Measurements from ENCODE around the gene MED26. TPM values are rescaled to one million over a fixed set of nuclear protein-coding genes. Genes with fewer than 3 reads are reported as not detected.

Gene MED26
- total RNA-seq, 2 donors from 2014 or later: 10.8 to 11.8 TPM

- H3K27ac ChIP-seq (ENCODE audit: low read depth, low read length): no peak overlapping the region
- no peaks in the 10 kb centered on the region for H3K4me1 ChIP-seq (ENCODE audit: control insufficient read depth, insufficient read depth, low read length)
- whole genome bisulfite sequencing, 2 experiments (ENCODE audit: insufficient coverage in 1 of 2, insufficient read length in 1 of 2): 70 to 73% methylated on average over 12 to 13 of the region's 13 CpGs
- no peaks in the 10 kb centered on the region for H3K27me3 ChIP-seq (ENCODE audit: control insufficient read depth, insufficient read depth, low read length, poor library complexity, severe bottlenecking)
- no peak for DNase-seq
- Mint-ChIP-seq H3K27me3 (ENCODE audit: insufficient read depth) (no peaks in the 10 kb centered on the region), H3K27ac (peak overlapping the region; percentile 98), H3K4me3 (peak overlapping the region; percentile 98), H3K36me3 (ENCODE audit: low read depth) (peaks cover 26% of the 10 kb centered on the region), H3K4me1 (peaks cover 16% of the 10 kb centered on the region), H3K9me3 (no peaks in the 10 kb centered on the region)
- H3K9me3 ChIP-seq (ENCODE audit: control insufficient read depth, low read length): no peaks in the 10 kb centered on the region
- peaks cover 36% of the 10 kb centered on the region for H3K36me3 ChIP-seq (ENCODE audit: control insufficient read depth, insufficient read depth, low read length)
- no peak for TF ChIP-seq CTCF (conservative IDR thresholded peaks at IDR 0.05)
- H3K9ac ChIP-seq (ENCODE audit: extremely low read depth, low read length, poor library complexity, severe bottlenecking): peak overlapping the region; percentile 78
- peak overlapping the region; percentile 89 for H3K4me3 ChIP-seq (ENCODE audit: low read length)
These were observed 54.7 kb downstream of the MED26 start for GRCh38 chr19:16573296-16573695.

DNA sequence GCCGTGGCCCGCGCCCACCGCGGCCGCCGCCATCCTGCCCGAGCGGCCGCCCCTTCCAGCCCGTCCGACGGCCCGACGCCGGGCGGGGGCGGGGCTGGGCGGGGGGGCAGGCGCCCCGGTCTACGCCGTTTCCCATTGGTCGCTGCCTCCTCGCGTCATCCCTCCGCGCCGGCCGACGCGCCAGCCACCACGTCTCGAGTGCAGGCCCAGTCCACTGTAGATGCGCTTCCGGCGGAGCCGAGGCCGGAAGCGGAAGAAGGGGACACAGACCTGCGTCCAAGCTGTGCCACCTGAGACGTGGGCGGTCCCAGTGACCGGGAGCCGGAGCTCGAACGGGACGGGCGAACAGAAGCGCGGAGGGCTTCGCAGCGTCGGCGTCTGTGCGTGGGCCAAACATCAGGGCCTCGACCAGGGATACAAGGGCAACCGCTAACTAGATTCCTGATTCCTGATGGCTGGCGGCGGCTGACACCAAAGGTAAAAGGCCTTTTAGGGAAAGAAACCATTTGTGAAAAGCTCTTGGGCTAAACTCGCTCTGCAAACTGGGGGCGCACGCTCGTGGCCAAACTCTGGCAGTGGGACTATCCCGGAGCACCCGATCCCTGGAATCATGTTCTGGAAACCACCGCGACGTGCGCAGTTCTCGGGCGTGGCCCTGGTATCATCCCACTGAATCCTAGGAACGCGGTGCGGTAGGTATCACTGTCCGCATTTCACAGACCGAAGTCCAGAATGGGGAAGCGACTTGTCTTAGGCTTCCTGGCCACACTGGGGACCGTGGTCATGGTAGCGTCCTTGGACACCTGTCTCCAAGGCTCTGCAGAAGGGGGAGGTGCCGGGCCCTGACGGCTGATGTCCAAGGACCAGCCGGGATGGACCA, 55.4 kb downstream of the MED26 start, which contains the start of gene SLC35E1:
TSS of gene SLC35E1 (minus strand) at position 84 of the 880 bp plus-strand sequence. CDS start at position 33, 51 bp downstream.
- 0% methylated on average over 38 to 83 of the region's 83 CpGs for WGBS, 2 experiments (ENCODE audit: insufficient coverage in 1 of 2, insufficient read length in 1 of 2)
- Mint-ChIP-seq H3K4me1 (peaks cover 16% of the 10 kb centered on the region), H3K36me3 (ENCODE audit: low read depth) (peaks cover 30% of the 10 kb centered on the region), H3K9me3 (no peaks in the 10 kb centered on the region), H3K27ac (peak within 1 kb of the TSS; percentile 98), H3K4me3 (peak within 1 kb of the TSS; percentile 98), H3K27me3 (ENCODE audit: insufficient read depth) (no peaks in the 10 kb centered on the region)
- H3K27me3 ChIP-seq (ENCODE audit: control insufficient read depth, insufficient read depth, low read length, poor library complexity, severe bottlenecking): no peaks in the 10 kb centered on the region
- H3K9me3 ChIP-seq (ENCODE audit: control insufficient read depth, low read length): no peaks in the 10 kb centered on the region
- H3K36me3 ChIP-seq (ENCODE audit: control insufficient read depth, insufficient read depth, low read length): peaks cover 36% of the 10 kb centered on the region
- peak; percentile 98 for DNase-seq
- H3K9ac ChIP-seq (ENCODE audit: extremely low read depth, low read length, poor library complexity, severe bottlenecking): peak within 1 kb of the TSS; percentile 78
- no peak for TF ChIP-seq CTCF (conservative IDR thresholded peaks at IDR 0.05)
- H3K27ac ChIP-seq (ENCODE audit: low read depth, low read length): peak within 1 kb of the TSS; percentile 71
- no peaks in the 10 kb centered on the region for H3K4me1 ChIP-seq (ENCODE audit: control insufficient read depth, insufficient read depth, low read length)
- H3K4me3 ChIP-seq (ENCODE audit: low read length): peak within 1 kb of the TSS; percentile 89

- peak overlapping the region; percentile 26 for H3K27ac Mint-ChIP-seq
- H3K4me3 ChIP-seq (ENCODE audit: low read length): peak overlapping the region; percentile 86
- peak overlapping the region; percentile 98 for H3K4me3 Mint-ChIP-seq
- TF ChIP-seq CTCF (conservative IDR thresholded peaks at IDR 0.05): no peak
- DNase-seq: no peak
- H3K4me1 ChIP-seq (ENCODE audit: control insufficient read depth, insufficient read depth, low read length): no peaks in the 10 kb centered on the region
- no peaks in the 10 kb centered on the region for H3K9me3 ChIP-seq (ENCODE audit: control insufficient read depth, low read length)
- no peaks in the 10 kb centered on the region for H3K27me3 ChIP-seq (ENCODE audit: control insufficient read depth, insufficient read depth, low read length, poor library complexity, severe bottlenecking)
- H3K36me3 ChIP-seq (ENCODE audit: control insufficient read depth, insufficient read depth, low read length): peaks cover 42% of the 10 kb centered on the region
- H3K36me3 Mint-ChIP-seq (ENCODE audit: low read depth): peaks cover 35% of the 10 kb centered on the region
- no peaks in the 10 kb centered on the region for H3K9me3 Mint-ChIP-seq
- 0 to 1% methylated on average over 35 to 75 of the region's 75 CpGs for WGBS, 2 experiments (ENCODE audit: insufficient coverage in 1 of 2, insufficient read length in 1 of 2)
- H3K27me3 Mint-ChIP-seq (ENCODE audit: insufficient read depth): no peaks in the 10 kb centered on the region
- peak overlapping the region; percentile 75 for H3K9ac ChIP-seq (ENCODE audit: extremely low read depth, low read length, poor library complexity, severe bottlenecking)
- H3K27ac ChIP-seq (ENCODE audit: low read depth, low read length): no peak overlapping the region
- peaks cover 16% of the 10 kb centered on the region for H3K4me1 Mint-ChIP-seq
These were observed 56.1 kb downstream of the MED26 start for GRCh38 chr19:16571822-16572331.

All from endodermal cell (in vitro differentiated cells).